ENCODE results near the gene RYR1.
"Not testable (repeated sequence)": the region's sequence is repeated elsewhere in the genome, so short reads cannot be mapped to it uniquely, and the experiment has no call there.

RYR1 gene

DNA sequence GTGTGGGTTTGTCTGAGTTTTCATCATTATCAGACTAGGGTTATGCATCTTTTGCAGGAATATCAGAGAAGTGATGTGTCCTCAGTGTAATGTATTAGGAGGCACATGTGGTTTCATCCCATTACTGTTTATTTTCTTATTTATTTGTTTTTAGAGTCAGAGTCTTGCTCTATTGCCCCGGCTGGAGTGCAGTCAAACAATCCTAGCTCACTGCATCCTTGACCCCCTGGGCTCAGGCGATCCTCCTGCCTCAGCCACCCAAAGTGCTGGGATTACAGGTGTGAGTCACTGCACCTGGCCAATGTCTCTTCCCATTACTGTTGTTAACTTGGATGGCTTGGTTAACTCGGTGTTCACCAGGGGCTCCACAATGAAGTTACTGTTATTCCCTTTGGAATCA is 116.9 kb downstream of the RYR1 start:
- Mint-ChIP-seq H3K4me1 (ENCODE audit: low read depth) (peaks cover 23% of the 10 kb centered on the region), H3K27ac (no peak overlapping the region), H3K9me3 (no peaks in the 10 kb centered on the region), H3K4me3 (no peak overlapping the region), H3K27me3 (peaks cover 20% of the 10 kb centered on the region), H3K36me3 (ENCODE audit: low read depth) (no peaks in the 10 kb centered on the region)
- intact Hi-C loops (cut with micrococcal nuclease), result no loop called here

- intact Hi-C loops (cut with micrococcal nuclease), result no loop called here
- Mint-ChIP-seq H3K27ac (no peak overlapping the region), H3K4me1 (ENCODE audit: low read depth) (peaks cover 25% of the 10 kb centered on the region), H3K27me3 (peaks cover 20% of the 10 kb centered on the region), H3K36me3 (ENCODE audit: low read depth) (no peaks in the 10 kb centered on the region), H3K4me3 (no peak overlapping the region), H3K9me3 (no peaks in the 10 kb centered on the region)
Measured at GRCh38 chr19:38551450-38551813, 117.9 kb downstream of the RYR1 start.

GRCh38 chr19:38553239-38553638 is 119.7 kb downstream of the RYR1 start:
- H3K4me3 Mint-ChIP-seq; intact Hi-C loops (cut with micrococcal nuclease); H3K9me3 Mint-ChIP-seq; H3K36me3 Mint-ChIP-seq (ENCODE audit: low read depth): not testable (repeated sequence)
- H3K27ac Mint-ChIP-seq, result peak overlapping the region; percentile 39
- H3K4me1 Mint-ChIP-seq (ENCODE audit: low read depth), result peaks cover 27% of the 10 kb centered on the region
- peaks cover 17% of the 10 kb centered on the region for H3K27me3 Mint-ChIP-seq

- Mint-ChIP-seq H3K4me3 (no peak overlapping the region), H3K4me1 (ENCODE audit: low read depth) (peaks cover 28% of the 10 kb centered on the region), H3K27me3 (peaks cover 15% of the 10 kb centered on the region), H3K27ac (no peak overlapping the region), H3K36me3 (ENCODE audit: low read depth) (no peaks in the 10 kb centered on the region), H3K9me3 (no peaks in the 10 kb centered on the region)
- intact Hi-C loops (cut with micrococcal nuclease), result no loop called here
Measured at GRCh38 chr19:38554676-38555141, 121.2 kb downstream of the RYR1 start.

- intact Hi-C loops (cut with micrococcal nuclease), result no loop called here
- peaks cover 11% of the 10 kb centered on the region for H3K27me3 Mint-ChIP-seq
- H3K4me3 Mint-ChIP-seq, result no peak overlapping the region
- H3K9me3 Mint-ChIP-seq, result no peaks in the 10 kb centered on the region
- H3K27ac Mint-ChIP-seq, result no peak overlapping the region
- peaks cover 33% of the 10 kb centered on the region for H3K4me1 Mint-ChIP-seq (ENCODE audit: low read depth)
- H3K36me3 Mint-ChIP-seq (ENCODE audit: low read depth), result no peaks in the 10 kb centered on the region
Measured at GRCh38 chr19:38555200-38555599, 121.7 kb downstream of the RYR1 start.

GRCh38 chr19:38556521-38557174 is 123.2 kb downstream of the RYR1 start:
- Mint-ChIP-seq H3K27ac (peak overlapping the region; percentile 76), H3K4me1 (ENCODE audit: low read depth) (peaks cover 30% of the 10 kb centered on the region), H3K36me3 (ENCODE audit: low read depth) (peaks cover 7% of the 10 kb centered on the region), H3K27me3 (peaks cover 12% of the 10 kb centered on the region), H3K9me3 (no peaks in the 10 kb centered on the region), H3K4me3 (no peak overlapping the region)
- intact Hi-C loops (cut with micrococcal nuclease), result no loop called here

DNA sequence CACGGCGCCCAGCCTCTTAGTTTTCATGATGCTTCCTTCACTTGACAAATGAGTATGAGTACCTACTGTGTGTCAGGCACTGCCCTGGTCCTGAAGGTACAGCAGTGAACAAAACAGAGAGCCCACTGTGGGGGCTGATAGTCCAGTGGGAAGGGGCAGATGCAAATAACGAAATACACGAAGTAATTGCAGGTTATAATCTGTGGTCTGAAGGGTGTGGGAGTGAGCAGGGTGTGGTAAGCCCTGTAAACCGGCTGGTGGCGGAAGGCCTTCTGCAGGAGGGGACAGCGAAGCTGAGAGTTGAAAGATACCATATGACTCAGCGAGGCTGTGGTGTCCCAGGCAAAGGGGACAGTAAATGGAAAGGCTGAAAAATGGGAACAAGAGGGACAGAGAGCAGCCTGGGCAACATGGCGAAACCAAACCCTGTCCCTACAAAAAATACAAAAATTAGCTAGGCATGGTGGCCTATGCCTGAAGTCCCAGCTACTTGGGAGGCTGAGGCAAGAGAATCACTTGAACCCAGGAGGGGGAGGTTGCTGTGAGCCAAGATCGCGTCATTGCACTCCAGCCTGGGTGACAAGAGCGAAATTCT is 123.8 kb downstream of the RYR1 start:
- peak overlapping the region; percentile 76 for H3K27ac Mint-ChIP-seq
- peaks cover 34% of the 10 kb centered on the region for H3K4me1 Mint-ChIP-seq (ENCODE audit: low read depth)
- H3K36me3 Mint-ChIP-seq (ENCODE audit: low read depth), result peaks cover 13% of the 10 kb centered on the region
- intact Hi-C loops (cut with micrococcal nuclease), result no loop called here
- H3K27me3 Mint-ChIP-seq, result peaks cover 14% of the 10 kb centered on the region
- H3K4me3 Mint-ChIP-seq, result peak overlapping the region; percentile 28
- H3K9me3 Mint-ChIP-seq, result no peaks in the 10 kb centered on the region

DNA sequence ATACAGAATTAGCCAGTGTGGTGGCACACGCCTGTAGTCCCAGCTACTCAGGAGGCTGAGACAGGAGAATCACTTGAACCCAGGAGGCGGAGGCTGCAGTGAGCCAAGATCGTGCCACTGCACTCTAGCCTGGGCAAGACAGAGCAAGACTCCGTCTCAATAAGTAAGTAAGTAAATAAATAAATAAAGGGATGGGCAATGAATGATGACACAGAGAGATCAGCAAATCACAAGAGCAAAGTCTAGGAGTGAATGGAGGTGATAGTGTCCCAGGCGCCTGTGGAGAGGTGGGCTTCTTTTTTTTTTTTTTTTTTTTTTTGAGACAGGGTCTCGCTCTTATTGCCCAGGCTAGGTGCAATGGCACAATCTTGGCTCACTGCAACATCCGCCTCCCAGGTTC is 125.4 kb downstream of the RYR1 start:
- H3K4me1 Mint-ChIP-seq (ENCODE audit: low read depth), result peaks cover 44% of the 10 kb centered on the region
- H3K9me3 Mint-ChIP-seq; intact Hi-C loops (cut with micrococcal nuclease); H3K4me3 Mint-ChIP-seq; H3K27ac Mint-ChIP-seq: not testable (repeated sequence)
- peaks cover 18% of the 10 kb centered on the region for H3K36me3 Mint-ChIP-seq (ENCODE audit: low read depth)
- H3K27me3 Mint-ChIP-seq, result peaks cover 21% of the 10 kb centered on the region

DNA sequence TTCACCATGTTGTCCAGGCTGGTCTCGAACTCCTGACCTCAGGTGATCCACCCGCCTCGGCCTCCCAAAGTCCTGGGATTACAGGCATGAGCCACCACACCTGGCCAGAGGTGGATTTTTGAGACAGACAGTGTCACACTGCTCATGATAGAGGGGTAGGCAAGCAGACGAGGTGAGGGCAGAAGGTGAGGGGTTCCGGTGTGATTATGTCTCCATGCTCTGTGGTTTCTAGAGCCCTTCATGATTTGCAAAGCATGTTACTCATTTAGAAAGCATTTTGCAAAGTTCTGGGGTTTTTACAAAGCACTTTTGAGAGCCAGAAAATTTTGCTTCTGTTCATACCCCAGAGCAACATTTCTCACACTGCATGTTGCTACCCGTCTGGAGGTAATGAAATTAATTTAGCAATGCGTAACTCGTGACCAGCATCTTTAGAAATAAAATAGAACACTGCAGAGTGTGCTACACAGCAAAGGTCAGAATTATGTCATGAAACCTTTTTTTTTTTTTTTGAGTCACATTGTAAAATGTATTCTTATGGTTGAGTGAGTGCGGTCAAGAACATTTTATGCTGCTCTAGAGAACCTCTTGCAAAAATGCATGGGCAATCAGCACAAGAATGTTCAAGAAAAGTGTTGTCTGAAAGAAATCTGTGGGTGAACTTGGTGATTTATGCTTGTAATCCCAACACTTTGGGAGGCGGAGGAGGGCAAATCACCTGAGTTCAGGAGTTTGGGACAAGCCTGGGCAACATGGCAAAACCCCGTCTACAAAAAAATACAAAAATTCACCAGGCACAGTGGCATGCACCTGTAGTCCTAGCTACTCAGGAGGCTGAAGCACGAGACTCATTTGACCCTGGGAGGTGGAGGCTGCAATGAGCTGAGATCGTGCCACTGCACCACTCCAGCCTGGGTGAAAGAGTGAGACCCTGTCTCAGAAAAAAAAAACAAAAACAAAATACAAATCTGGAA is 126.2 kb downstream of the RYR1 start:
- Mint-ChIP-seq H3K36me3 (ENCODE audit: low read depth) (peaks cover 18% of the 10 kb centered on the region), H3K27me3 (peaks cover 25% of the 10 kb centered on the region), H3K9me3 (no peaks in the 10 kb centered on the region), H3K27ac (no peak overlapping the region), H3K4me1 (ENCODE audit: low read depth) (peaks cover 44% of the 10 kb centered on the region), H3K4me3 (no peak overlapping the region)
- intact Hi-C loops (cut with micrococcal nuclease), result loop anchor here (10.0 kb wide), 1 partner anchor 55 kb away; the partner anchor contains the start of genes EIF3K and MAP4K1

GRCh38 chr19:38561053-38561606 is 127.6 kb downstream of the RYR1 start:
- H3K27me3 Mint-ChIP-seq, result peaks cover 34% of the 10 kb centered on the region
- no peak overlapping the region for H3K27ac Mint-ChIP-seq
- H3K4me3 Mint-ChIP-seq, result no peak overlapping the region
- H3K4me1 Mint-ChIP-seq (ENCODE audit: low read depth), result peaks cover 44% of the 10 kb centered on the region
- H3K9me3 Mint-ChIP-seq, result no peaks in the 10 kb centered on the region
- H3K36me3 Mint-ChIP-seq (ENCODE audit: low read depth), result peaks cover 18% of the 10 kb centered on the region
- intact Hi-C loops (cut with micrococcal nuclease), result loop anchor here (10.0 kb wide), 1 partner anchor 54 kb away; the partner anchor contains the start of genes EIF3K and MAP4K1

DNA sequence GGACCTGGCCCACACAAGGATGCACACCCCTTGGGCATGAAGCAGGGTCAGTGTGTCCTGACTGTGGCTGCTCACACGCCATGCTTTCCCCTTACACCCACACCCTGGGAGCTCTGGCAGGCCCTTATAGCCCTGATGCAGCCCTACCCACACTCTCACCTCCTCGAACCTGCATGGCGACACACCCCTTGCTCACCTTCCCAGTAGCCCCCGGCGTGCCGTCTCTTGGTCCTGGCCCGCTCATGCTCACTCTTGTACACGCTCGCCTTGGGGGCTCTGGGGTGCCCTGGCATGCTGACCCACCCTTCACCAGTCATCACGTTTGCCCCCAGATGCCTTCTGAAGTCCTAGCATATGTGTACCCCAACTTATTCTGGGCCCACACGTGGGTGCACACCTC is 128.2 kb downstream of the RYR1 start:
- no peak overlapping the region for H3K4me3 Mint-ChIP-seq
- H3K27ac Mint-ChIP-seq, result no peak overlapping the region
- H3K36me3 Mint-ChIP-seq (ENCODE audit: low read depth), result peaks cover 18% of the 10 kb centered on the region
- H3K9me3 Mint-ChIP-seq, result no peaks in the 10 kb centered on the region
- H3K27me3 Mint-ChIP-seq, result peaks cover 35% of the 10 kb centered on the region
- H3K4me1 Mint-ChIP-seq (ENCODE audit: low read depth), result peaks cover 42% of the 10 kb centered on the region
- intact Hi-C loops (cut with micrococcal nuclease), result loop anchor here (10.0 kb wide), 1 partner anchor 53 kb away; the partner anchor contains the start of genes EIF3K and MAP4K1

DNA sequence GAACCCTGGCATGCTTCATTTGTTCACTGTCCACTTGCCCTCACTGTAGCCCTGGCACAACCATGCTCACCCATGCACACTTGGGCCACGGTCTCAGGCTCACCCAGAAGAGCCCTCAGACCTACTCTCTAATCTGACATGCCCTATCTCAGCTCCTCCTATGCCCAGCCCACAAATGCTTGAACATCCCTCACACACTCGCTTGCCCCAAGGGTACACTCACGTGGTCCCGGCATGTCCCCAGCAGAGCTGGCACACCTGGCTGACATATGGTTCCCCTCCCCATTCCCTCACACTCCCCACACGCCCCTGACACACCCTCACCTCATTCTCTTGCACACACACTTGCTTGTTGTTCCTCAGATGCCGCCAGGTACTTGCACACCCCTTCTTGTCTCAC is 128.6 kb downstream of the RYR1 start:
- Mint-ChIP-seq H3K4me3 (no peak overlapping the region), H3K4me1 (ENCODE audit: low read depth) (peaks cover 37% of the 10 kb centered on the region), H3K36me3 (ENCODE audit: low read depth) (peaks cover 18% of the 10 kb centered on the region), H3K27me3 (peaks cover 36% of the 10 kb centered on the region), H3K27ac (no peak overlapping the region), H3K9me3 (no peaks in the 10 kb centered on the region)
- intact Hi-C loops (cut with micrococcal nuclease), result loop anchor here (10.0 kb wide), 1 partner anchor 53 kb away; the partner anchor contains the start of genes EIF3K and MAP4K1

DNA sequence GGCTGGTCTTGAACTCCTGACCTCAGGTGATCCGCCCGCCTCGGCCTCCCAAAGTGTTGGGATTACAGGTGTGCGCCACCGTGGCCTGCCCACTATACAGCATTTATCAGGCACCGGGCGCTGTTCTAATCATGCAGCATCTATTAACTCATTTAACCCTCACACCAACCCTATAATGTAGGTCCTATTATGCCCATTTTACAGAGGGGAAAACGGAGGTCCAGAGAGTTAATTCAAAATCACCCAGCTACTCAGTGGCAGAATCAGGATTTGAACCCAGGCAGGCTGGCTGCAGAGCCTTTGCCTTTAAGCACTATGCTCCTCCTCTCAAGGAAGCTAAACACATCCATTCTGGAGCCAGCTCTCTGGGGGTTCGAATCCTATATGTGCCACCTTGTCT is 130.0 kb downstream of the RYR1 start:
- peaks cover 45% of the 10 kb centered on the region for H3K27me3 Mint-ChIP-seq
- no peaks in the 10 kb centered on the region for H3K9me3 Mint-ChIP-seq
- H3K4me1 Mint-ChIP-seq (ENCODE audit: low read depth), result peaks cover 37% of the 10 kb centered on the region
- intact Hi-C loops (cut with micrococcal nuclease), result loop anchor here (10.0 kb wide), 1 partner anchor 51 kb away; the partner anchor contains the start of genes EIF3K and MAP4K1
- peaks cover 24% of the 10 kb centered on the region for H3K36me3 Mint-ChIP-seq (ENCODE audit: low read depth)
- H3K27ac Mint-ChIP-seq, result no peak overlapping the region
- H3K4me3 Mint-ChIP-seq, result no peak overlapping the region

Measured in dendritic cell treated with granulocyte-macrophage colony-stimulating factor and Interleukin-4, amounts not matched to agents 40 ng/mL and 50 ng/mL, for 4 days (primary cell).